Neural cell (in vitro differentiated cells): Measurements from ENCODE around the gene DGKA.

Experiments used
- CTCF ChIP-seq: fragments of 450-650 bp; IDR thresholded peaks from 2 replicates; pipeline ENCODE4 v1.5.1; 2014; ENCODE audit warnings: antibody characterized with exemption, mild to moderate bottlenecking, moderate library complexity; ENCODE audit not compliant: poor library complexity, severe bottlenecking
- EP300 ChIP-seq: fragments of 450-650 bp; conservative IDR thresholded peaks from 2 replicates; pipeline ENCODE4 v1.6.1; 2014; ENCODE audit warnings: antibody characterized with exemption, mild to moderate bottlenecking, moderate library complexity; ENCODE audit not compliant: poor library complexity, severe bottlenecking
- EZH2 ChIP-seq: fragments of 200-600, 300-800 bp; shearing (Covaris generic), sonication (generic); IDR thresholded peaks from 2 replicates; pipeline ENCODE4 v1.6.1; 2014; ENCODE audit warnings: antibody characterized with exemption, low read length, borderline replicate concordance, mild to moderate bottlenecking; ENCODE audit not compliant: insufficient read depth, poor library complexity, severe bottlenecking
- REST ChIP-seq: IDR thresholded peaks from 2 replicates; pipeline ENCODE4 v1.6.1; 2012; ENCODE audit warnings: borderline replicate concordance

- TF ChIP-seq EZH2 (no peak), CTCF (no peak), REST (no peak), EP300 (no peak)
Observed at GRCh38 chr12:55955800-55956508, 25.0 kb downstream of the DGKA start.
